HG02970 (cell line): ENCODE data around the gene TINAGL1.
"Not testable (repeated sequence)": the region's sequence is repeated elsewhere in the genome, so short reads cannot be mapped to it uniquely, and the experiment has no call there.

Source experiments
- ATAC-seq: cut with Tn5 transposase; IDR thresholded peaks from one replicate; pipeline ENCODE4 v1.9.1; 2021; ENCODE audit warnings: mild to moderate bottlenecking, moderate library complexity, moderate number of reproducible peaks; ENCODE audit not compliant: unreplicated experiment, low FRiP score

The TINAGL1 gene

GRCh38 chr1:31583082-31583994 lies 7.0 kb downstream of the TINAGL1 start:
- no peak for ATAC-seq

GRCh38 chr1:31583995-31584868 lies 7.9 kb downstream of the TINAGL1 start:
- ATAC-seq: no peak

- no peak for ATAC-seq
These were observed 8.8 kb downstream of the TINAGL1 start for GRCh38 chr1:31584869-31585735.

- no peak for ATAC-seq
These were observed 9.5 kb downstream of the TINAGL1 start for GRCh38 chr1:31585736-31586365.

- ATAC-seq: no peak
These were observed 10.3 kb downstream of the TINAGL1 start for GRCh38 chr1:31586376-31587327.

- not testable (repeated sequence) for ATAC-seq
These were observed 11.0 kb downstream of the TINAGL1 start for GRCh38 chr1:31587328-31587699.

- no peak for ATAC-seq
These were observed 11.6 kb downstream of the TINAGL1 start for GRCh38 chr1:31587720-31588423.

- no peak for ATAC-seq
These were observed 12.6 kb downstream of the TINAGL1 start for GRCh38 chr1:31588751-31589515.

GRCh38 chr1:31591425-31592093 lies 15.2 kb downstream of the TINAGL1 start:
- ATAC-seq: no peak

GRCh38 chr1:31592132-31592531 lies 15.8 kb downstream of the TINAGL1 start:
- ATAC-seq: no peak

GRCh38 chr1:31593136-31593665 lies 16.9 kb downstream of the TINAGL1 start:
- no peak for ATAC-seq

- ATAC-seq: no peak
These were observed 17.7 kb downstream of the TINAGL1 start for GRCh38 chr1:31593770-31594632.

- ATAC-seq: no peak
These were observed 19.8 kb downstream of the TINAGL1 start for GRCh38 chr1:31595836-31596736.

GRCh38 chr1:31596737-31597097 lies 20.4 kb downstream of the TINAGL1 start:
- ATAC-seq: no peak

- no peak for ATAC-seq
These were observed 22.7 kb downstream of the TINAGL1 start for GRCh38 chr1:31598980-31599379.
